SK-N-SH treated with all-trans-retinoic acid at 6 μM for 48 hours (cell line): Measurements from ENCODE around the gene STAG2.

Experiments used
- CSDC2 ChIP-seq: fragments of 250-450 bp; sonication (Bioruptor Pico); IDR thresholded peaks from 2 replicates; pipeline ENCODE4 v1.5.0; 2020; ENCODE audit warnings: mild to moderate bottlenecking, moderate library complexity
- RARB ChIP-seq: fragments of 250-450 bp; sonication (Bioruptor Pico); IDR thresholded peaks from 2 replicates; pipeline ENCODE4 v1.8.0; 2021; ENCODE audit warnings: mild to moderate bottlenecking, moderate library complexity
- SNAI2 ChIP-seq: fragments of 250-450 bp; sonication (Bioruptor Pico); IDR thresholded peaks from 2 replicates; pipeline ENCODE4 v1.5.0; 2020; ENCODE audit warnings: mild to moderate bottlenecking, moderate library complexity
- TSHZ2 ChIP-seq: fragments of 250-450 bp; sonication (Bioruptor Pico); IDR thresholded peaks from 2 replicates; pipeline ENCODE4 v1.5.0; 2020; ENCODE audit warnings: mild to moderate bottlenecking, moderate library complexity

STAG2 gene

GRCh38 chrX:124151195-124151594 lies 189.7 kb downstream of the STAG2 start (continued):
- TF ChIP-seq SNAI2 (CRISPR knock-in tag) (no peak), CSDC2 (CRISPR knock-in tag) (no peak), TSHZ2 (no peak), RARB (no peak)
